ENCODE measurements around the gene PPP3R1.
A peak's percentile ranks its signal among the peaks of the same experiment; 100 is the strongest.

The PPP3R1 gene

DNA sequence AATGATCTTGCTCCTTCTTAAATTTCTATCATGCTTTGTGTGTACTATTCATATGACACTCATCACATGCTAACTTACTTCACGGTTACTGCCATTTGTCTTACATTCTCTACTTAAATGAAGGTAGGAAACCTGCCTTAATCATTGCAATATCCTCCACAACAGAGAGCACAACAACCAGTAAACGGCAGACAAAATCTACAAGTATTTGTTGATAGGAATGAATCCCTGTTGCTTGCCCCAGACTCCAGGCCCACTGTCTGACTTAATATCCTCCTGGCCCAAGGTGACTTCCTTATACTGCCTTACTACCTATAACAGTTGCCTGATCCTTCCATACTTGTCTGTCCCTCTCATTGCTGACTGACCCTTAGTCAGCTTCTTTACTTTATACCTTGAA lies 3.5 kb downstream of the PPP3R1 start:
- H3K4me1 Mint-ChIP-seq (ENCODE audit: low read depth), result peaks cover 21% of the 10 kb centered on the region
- H3K27me3 Mint-ChIP-seq (ENCODE audit: low read depth), result no peaks in the 10 kb centered on the region
- H3K9me3 Mint-ChIP-seq, result no peaks in the 10 kb centered on the region
- no peak overlapping the region for H3K4me3 Mint-ChIP-seq
- peaks cover 16% of the 10 kb centered on the region for H3K36me3 Mint-ChIP-seq (ENCODE audit: low read depth)
- H3K27ac Mint-ChIP-seq, result no peak overlapping the region

- no peaks in the 10 kb centered on the region for H3K27me3 Mint-ChIP-seq (ENCODE audit: low read depth)
- H3K9me3 Mint-ChIP-seq, result no peaks in the 10 kb centered on the region
- H3K4me1 Mint-ChIP-seq (ENCODE audit: low read depth), result peaks cover 17% of the 10 kb centered on the region
- H3K4me3 Mint-ChIP-seq, result no peak overlapping the region
- no peak overlapping the region for H3K27ac Mint-ChIP-seq
- peaks cover 15% of the 10 kb centered on the region for H3K36me3 Mint-ChIP-seq (ENCODE audit: low read depth)
These were observed 4.0 kb downstream of the PPP3R1 start for GRCh38 chr2:68248361-68248760.

- H3K4me3 Mint-ChIP-seq, result no peak overlapping the region
- H3K27me3 Mint-ChIP-seq (ENCODE audit: low read depth), result no peaks in the 10 kb centered on the region
- no peaks in the 10 kb centered on the region for H3K9me3 Mint-ChIP-seq
- peaks cover 16% of the 10 kb centered on the region for H3K4me1 Mint-ChIP-seq (ENCODE audit: low read depth)
- no peak overlapping the region for H3K27ac Mint-ChIP-seq
- H3K36me3 Mint-ChIP-seq (ENCODE audit: low read depth), result peaks cover 12% of the 10 kb centered on the region
These were observed 5.9 kb downstream of the PPP3R1 start for GRCh38 chr2:68246396-68246795.

DNA sequence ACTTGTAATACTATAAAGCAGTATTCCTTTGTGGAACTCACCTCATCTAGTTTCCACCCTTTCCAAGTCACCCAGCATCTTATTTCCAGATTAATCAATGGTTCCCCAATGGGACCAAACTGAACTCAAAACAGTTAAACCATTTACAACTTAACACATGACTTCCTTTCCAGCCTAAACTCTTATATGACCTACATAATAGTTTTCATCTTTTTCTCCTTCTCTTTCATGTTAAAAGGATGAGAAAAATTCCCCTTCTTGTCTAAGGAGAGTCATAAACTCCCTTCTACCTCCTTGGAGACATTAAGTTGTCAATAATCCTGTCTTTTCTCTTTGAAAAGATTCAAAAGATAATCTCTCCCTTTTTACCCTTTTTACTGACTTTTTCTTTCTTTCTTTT lies 6.7 kb downstream of the PPP3R1 start:
- H3K27ac Mint-ChIP-seq, result no peak overlapping the region
- H3K4me1 Mint-ChIP-seq (ENCODE audit: low read depth), result peaks cover 13% of the 10 kb centered on the region
- H3K36me3 Mint-ChIP-seq (ENCODE audit: low read depth), result peaks cover 4% of the 10 kb centered on the region

DNA sequence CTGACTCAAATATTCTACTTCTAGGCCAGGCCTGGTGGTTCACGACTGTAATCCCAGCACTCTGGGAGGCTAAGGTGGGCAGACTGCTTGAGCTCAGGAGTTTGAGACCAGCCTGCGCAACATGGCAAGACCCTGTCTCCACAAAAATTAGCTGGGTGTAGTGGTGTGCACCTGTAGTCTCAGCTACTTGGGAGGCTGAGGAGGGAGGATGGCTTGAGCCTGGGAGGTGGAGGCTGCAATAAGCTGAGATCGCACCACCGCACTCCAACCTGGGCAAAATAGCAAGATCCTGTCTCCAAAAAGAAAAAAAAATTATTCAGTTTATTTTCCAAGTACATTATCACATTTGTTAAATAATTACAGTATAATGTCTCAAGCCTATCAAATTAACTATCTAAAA lies 7.3 kb downstream of the PPP3R1 start:
- H3K4me3 Mint-ChIP-seq, result no peak overlapping the region
- H3K9me3 Mint-ChIP-seq, result no peaks in the 10 kb centered on the region
- H3K4me1 Mint-ChIP-seq (ENCODE audit: low read depth), result peaks cover 14% of the 10 kb centered on the region
- H3K27me3 Mint-ChIP-seq (ENCODE audit: low read depth), result no peaks in the 10 kb centered on the region
- H3K27ac Mint-ChIP-seq, result no peak overlapping the region
- peaks cover 2% of the 10 kb centered on the region for H3K36me3 Mint-ChIP-seq (ENCODE audit: low read depth)

More for the DNA sequence above, 6.7 kb downstream of the PPP3R1 start:
- no peaks in the 10 kb centered on the region for H3K27me3 Mint-ChIP-seq (ENCODE audit: low read depth)
- no peak overlapping the region for H3K4me3 Mint-ChIP-seq
- H3K9me3 Mint-ChIP-seq, result no peaks in the 10 kb centered on the region

DNA sequence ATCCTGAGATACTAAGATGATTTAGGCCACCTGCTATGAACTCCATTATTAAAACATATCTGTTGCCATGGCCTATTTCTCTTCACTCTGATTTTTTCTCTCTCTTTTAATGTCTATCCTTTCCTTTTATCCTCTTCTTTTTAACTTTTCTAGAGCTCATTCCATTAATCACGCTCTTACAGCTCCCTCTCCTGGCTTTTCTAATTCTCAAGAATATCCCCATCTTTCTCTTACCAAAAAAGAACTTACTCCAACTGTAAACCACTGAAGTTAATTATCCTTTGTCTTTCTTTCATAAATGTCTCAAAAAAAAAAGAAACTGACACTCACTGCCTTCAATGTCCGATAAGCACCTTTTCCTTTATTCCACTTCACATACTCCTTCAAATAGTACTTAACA lies 7.9 kb downstream of the PPP3R1 start:
- H3K27me3 Mint-ChIP-seq (ENCODE audit: low read depth), result no peaks in the 10 kb centered on the region
- H3K4me1 Mint-ChIP-seq (ENCODE audit: low read depth), result peaks cover 12% of the 10 kb centered on the region
- no peak overlapping the region for H3K27ac Mint-ChIP-seq
- peaks cover under 1% of the 10 kb centered on the region for H3K36me3 Mint-ChIP-seq (ENCODE audit: low read depth)
- no peaks in the 10 kb centered on the region for H3K9me3 Mint-ChIP-seq
- H3K4me3 Mint-ChIP-seq, result no peak overlapping the region

DNA sequence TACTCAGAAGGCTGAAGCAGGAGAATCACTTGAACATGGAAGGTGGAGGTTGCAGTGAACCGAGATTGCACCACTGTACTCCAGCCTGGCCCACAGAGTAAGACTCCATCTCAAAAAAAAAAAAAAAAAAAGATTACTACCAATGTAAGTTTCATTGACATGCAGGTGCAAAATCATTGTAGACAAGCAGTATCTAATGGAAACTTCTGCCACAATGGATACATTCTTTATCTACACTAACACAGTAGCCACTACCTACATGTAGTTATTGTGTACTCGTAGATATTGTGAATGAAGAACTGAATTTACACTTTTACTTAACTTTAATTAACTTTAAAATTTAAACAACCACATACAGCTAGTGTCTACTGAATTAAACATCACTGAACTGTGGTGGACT lies 10.6 kb downstream of the PPP3R1 start:
- Mint-ChIP-seq H3K27ac (no peak overlapping the region), H3K27me3 (ENCODE audit: low read depth) (no peaks in the 10 kb centered on the region), H3K4me1 (ENCODE audit: low read depth) (peaks cover 29% of the 10 kb centered on the region), H3K4me3 (no peak overlapping the region), H3K9me3 (no peaks in the 10 kb centered on the region), H3K36me3 (ENCODE audit: low read depth) (peaks cover 5% of the 10 kb centered on the region)

DNA sequence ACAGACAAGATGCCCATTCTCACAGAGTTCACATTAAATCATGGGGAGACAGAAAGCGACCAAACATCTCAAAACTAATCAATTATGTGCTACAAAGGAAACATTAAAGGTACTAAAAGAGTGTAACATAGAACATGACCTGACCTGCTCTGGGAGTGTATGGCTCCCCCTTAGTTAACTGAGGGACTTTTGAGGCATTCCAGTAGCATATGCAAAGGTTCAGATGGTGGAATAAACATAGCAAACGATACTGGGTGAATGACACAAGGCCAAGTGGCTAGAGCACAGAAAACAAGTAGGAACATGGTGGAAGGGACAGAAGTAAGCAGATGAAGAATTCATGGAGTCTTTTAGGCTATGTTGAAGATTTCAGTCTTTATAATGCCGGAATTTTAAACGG lies 11.9 kb downstream of the PPP3R1 start:
- no peaks in the 10 kb centered on the region for H3K9me3 Mint-ChIP-seq
- H3K4me3 Mint-ChIP-seq, result no peak overlapping the region
- peaks cover 35% of the 10 kb centered on the region for H3K4me1 Mint-ChIP-seq (ENCODE audit: low read depth)
- peaks cover 5% of the 10 kb centered on the region for H3K36me3 Mint-ChIP-seq (ENCODE audit: low read depth)
- H3K27me3 Mint-ChIP-seq (ENCODE audit: low read depth), result no peaks in the 10 kb centered on the region
- H3K27ac Mint-ChIP-seq, result no peak overlapping the region

- no peaks in the 10 kb centered on the region for H3K27me3 Mint-ChIP-seq (ENCODE audit: low read depth)
- peaks cover 39% of the 10 kb centered on the region for H3K4me1 Mint-ChIP-seq (ENCODE audit: low read depth)
- no peaks in the 10 kb centered on the region for H3K9me3 Mint-ChIP-seq
- H3K27ac Mint-ChIP-seq, result no peak overlapping the region
- H3K36me3 Mint-ChIP-seq (ENCODE audit: low read depth), result peaks cover 6% of the 10 kb centered on the region
- no peak overlapping the region for H3K4me3 Mint-ChIP-seq
These were observed 13.1 kb downstream of the PPP3R1 start for GRCh38 chr2:68238955-68239822.

DNA sequence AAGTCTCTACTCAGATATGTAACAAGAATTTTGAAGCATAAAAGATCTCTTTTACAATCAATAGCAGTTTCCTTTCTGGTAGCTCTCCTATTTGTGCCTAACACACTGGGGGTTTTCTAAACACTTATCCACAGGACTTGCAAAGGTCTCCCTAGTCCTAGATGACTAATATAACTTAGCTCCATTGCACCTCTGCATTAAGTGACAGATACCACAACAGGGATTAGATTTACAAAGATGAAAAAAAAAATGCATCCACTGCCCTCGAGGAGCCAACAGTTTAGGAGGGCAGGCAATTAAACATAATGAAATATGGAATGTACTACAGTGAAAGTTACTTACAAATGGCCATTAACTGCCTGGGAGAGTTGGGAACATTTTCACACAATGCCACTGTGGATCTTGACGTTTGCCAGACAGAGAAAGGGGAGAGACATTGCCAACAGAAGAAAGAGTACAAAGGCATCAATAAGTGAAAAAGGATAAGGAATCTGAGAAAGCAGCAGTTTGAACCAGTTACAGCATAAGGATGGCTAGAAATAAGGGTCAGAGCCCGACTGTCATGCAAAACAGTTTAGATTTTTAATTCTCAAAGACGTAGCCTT lies 14.3 kb downstream of the PPP3R1 start:
- Mint-ChIP-seq H3K27ac (peak overlapping the region; percentile 26), H3K27me3 (ENCODE audit: low read depth) (no peaks in the 10 kb centered on the region), H3K4me1 (ENCODE audit: low read depth) (peaks cover 37% of the 10 kb centered on the region), H3K36me3 (ENCODE audit: low read depth) (peaks cover 6% of the 10 kb centered on the region), H3K4me3 (peak overlapping the region; percentile 6), H3K9me3 (no peaks in the 10 kb centered on the region)

DNA sequence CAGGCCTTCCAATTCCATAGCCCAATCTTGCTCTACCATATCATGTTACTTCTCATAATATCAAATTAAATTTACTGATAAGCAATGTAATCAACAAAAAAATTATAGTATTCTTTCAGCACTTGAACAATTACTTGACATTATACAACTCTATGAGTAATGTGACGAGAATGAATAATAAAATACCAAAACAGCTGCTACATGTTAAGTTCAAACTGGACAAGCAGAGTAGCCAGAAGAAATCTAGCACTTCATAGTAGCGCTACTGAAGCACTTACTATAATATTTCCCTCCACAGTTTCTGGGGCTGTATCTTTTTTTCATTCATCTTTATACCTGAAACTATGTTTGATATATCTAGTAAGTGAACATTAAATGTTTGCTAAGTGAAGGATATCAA lies 14.9 kb downstream of the PPP3R1 start:
- H3K4me3 Mint-ChIP-seq, result no peak overlapping the region
- peaks cover 6% of the 10 kb centered on the region for H3K36me3 Mint-ChIP-seq (ENCODE audit: low read depth)
- H3K4me1 Mint-ChIP-seq (ENCODE audit: low read depth), result peaks cover 37% of the 10 kb centered on the region
- H3K27me3 Mint-ChIP-seq (ENCODE audit: low read depth), result no peaks in the 10 kb centered on the region
- no peak overlapping the region for H3K27ac Mint-ChIP-seq
- H3K9me3 Mint-ChIP-seq, result no peaks in the 10 kb centered on the region

DNA sequence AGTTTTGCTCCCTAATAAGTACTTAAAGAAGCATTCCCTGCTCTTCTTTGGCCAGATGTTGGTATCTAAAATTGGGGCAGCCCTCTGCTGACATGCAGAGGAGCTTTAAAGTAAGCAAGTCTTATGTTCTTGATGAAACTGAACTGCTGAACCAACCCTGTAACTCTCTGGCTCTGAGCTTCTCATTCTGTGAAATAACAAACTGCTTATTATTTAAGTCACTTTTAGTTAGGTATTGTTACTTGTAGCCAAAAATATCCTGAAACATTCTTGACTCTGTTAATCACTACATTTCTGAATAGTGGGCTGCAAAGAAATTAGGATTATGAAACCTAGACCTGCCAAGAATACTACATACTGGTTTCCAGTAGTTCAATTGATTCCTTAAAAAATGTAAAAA lies 15.5 kb downstream of the PPP3R1 start:
- Mint-ChIP-seq H3K36me3 (ENCODE audit: low read depth) (peaks cover 6% of the 10 kb centered on the region), H3K4me1 (ENCODE audit: low read depth) (peaks cover 37% of the 10 kb centered on the region), H3K4me3 (no peak overlapping the region)

DNA sequence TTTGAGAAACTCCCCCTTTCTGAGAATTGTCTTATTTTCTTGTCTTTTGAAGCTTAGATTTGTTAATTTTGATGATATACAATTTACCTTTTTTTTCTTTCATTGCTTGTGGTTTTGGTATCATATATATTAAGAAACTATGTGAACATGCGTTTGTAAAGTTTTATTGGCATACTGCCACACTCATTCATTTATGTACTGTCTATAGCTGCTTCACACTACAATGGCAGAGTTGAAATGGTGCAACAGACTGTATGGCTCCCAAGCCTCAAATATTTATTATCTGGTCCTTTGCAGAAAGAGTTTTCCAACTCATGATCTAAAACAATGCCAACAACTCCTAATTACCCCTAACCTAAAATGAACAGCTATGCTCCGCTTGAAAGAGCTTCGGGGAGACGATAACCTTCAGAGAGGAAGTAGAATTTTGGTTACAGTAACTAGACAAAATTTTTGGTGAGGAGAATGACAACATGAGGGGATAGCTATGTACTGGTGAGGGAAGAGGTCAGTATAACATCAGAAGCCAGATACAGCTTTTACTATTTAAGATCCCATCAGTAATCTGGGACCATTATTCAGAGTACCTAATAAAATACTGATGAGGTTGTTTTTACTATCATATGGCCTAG lies 16.1 kb downstream of the PPP3R1 start:
- Mint-ChIP-seq H3K4me1 (ENCODE audit: low read depth) (peaks cover 37% of the 10 kb centered on the region), H3K9me3 (no peaks in the 10 kb centered on the region), H3K27ac (peak overlapping the region; percentile 6), H3K36me3 (ENCODE audit: low read depth) (peaks cover 6% of the 10 kb centered on the region), H3K4me3 (no peak overlapping the region), H3K27me3 (ENCODE audit: low read depth) (no peaks in the 10 kb centered on the region)

More for the DNA sequence above, 15.5 kb downstream of the PPP3R1 start:
- H3K9me3 Mint-ChIP-seq, result no peaks in the 10 kb centered on the region
- H3K27ac Mint-ChIP-seq, result no peak overlapping the region
- no peaks in the 10 kb centered on the region for H3K27me3 Mint-ChIP-seq (ENCODE audit: low read depth)

DNA sequence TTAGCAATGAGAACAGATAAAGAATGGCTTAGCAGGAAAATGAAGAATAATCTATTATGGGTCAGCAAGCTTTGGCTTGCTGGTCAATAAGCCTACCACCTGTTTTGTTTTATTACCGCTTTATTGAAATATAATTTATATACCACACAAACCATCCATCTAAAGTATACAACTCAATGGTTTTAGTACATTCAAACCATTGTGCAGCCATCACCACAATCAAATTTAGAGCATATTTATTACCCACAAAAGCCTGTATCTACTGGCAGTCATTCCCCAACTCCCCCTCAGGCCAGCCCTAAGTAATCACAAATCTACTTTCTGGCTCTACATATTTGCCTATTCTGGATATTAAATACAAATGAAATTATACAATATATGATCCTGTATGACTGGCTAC lies 17.2 kb downstream of the PPP3R1 start:
- Mint-ChIP-seq H3K4me3 (no peak overlapping the region), H3K27ac (no peak overlapping the region), H3K9me3 (no peaks in the 10 kb centered on the region), H3K27me3 (ENCODE audit: low read depth) (no peaks in the 10 kb centered on the region), H3K4me1 (ENCODE audit: low read depth) (peaks cover 37% of the 10 kb centered on the region), H3K36me3 (ENCODE audit: low read depth) (peaks cover 6% of the 10 kb centered on the region)

- no peak overlapping the region for H3K4me3 Mint-ChIP-seq
These were observed 17.9 kb downstream of the PPP3R1 start for GRCh38 chr2:68234405-68234804.

More at GRCh38 chr2:68234405-68234804, 17.9 kb downstream of the PPP3R1 start:
- H3K27ac Mint-ChIP-seq, result no peak overlapping the region
- H3K27me3 Mint-ChIP-seq (ENCODE audit: low read depth), result no peaks in the 10 kb centered on the region
- H3K36me3 Mint-ChIP-seq (ENCODE audit: low read depth), result peaks cover 5% of the 10 kb centered on the region
- no peaks in the 10 kb centered on the region for H3K9me3 Mint-ChIP-seq
- peaks cover 35% of the 10 kb centered on the region for H3K4me1 Mint-ChIP-seq (ENCODE audit: low read depth)

All from T-helper 1 cell treated with Interleukin-12 subunit alpha and Interleukin-12 subunit beta and Interleukin-4 antibody, amounts not matched to agents 30 μg/mL and 1 μg/mL, for 36 hours (primary cell).